ENCODE data around the gene CAT. TPM values are rescaled to one million over a fixed set of nuclear protein-coding genes. Genes with fewer than 3 reads are reported as not detected.

Gene CAT
- total RNA-seq, 2 experiments from 2014 or later = 40.0 to 45.1 TPM

DNA sequence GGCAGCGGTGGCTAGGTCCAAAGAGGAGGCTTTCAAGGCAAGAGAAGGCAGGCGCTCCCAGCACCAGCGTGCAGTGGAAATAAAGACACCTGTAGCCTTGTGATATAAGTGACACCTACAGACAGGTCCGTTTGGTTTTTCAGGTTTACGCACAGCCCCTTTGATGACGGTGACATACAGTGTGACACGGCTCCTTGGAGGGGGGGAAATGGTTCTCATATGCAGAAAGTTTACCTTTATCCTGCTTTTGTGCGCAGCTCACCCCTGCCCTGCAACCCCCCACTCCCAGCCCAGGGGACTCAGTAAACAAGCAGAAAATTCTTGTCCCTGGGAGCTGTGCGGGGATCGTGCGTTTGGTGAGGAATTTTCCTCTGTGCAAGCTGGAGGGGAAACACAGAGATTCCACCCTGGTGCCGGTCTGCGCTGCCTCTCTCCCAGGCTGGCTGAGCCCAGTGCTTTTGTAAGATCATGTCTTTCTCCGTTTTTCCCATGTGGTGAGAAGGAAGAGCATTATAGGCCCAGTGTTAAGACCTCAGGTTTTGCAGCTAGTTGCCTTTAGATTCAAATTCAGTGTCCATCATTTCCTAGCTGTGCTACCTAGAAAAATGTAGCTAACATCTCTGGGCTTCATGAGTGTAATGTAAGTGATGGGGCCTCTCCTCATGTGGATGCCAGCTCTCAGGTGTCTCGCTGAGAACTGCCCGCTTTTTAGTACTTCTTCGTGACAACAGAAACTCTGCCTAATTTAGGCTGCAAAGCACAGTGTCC is 75.1 kb downstream of the CAT start, which contains the start of gene ELF5:
ELF5 (minus strand) TSS at position 113 of the 768 bp plus-strand sequence. CDS start 8,045 bp downstream, outside the sequence.
- no peaks in the 10 kb centered on the region for H3K9me3 Mint-ChIP-seq
- H3K4me3 Mint-ChIP-seq = no peak within 1 kb of the TSS
- H3K27me3 Mint-ChIP-seq = peaks cover 11% of the 10 kb centered on the region
- no peaks in the 10 kb centered on the region for H3K36me3 Mint-ChIP-seq (ENCODE audit: low read depth)
- CTCF ChIA-PET = interaction anchor here (1.4 to 1.5 kb wide), 2 partner anchors 65 to 396 kb away, joined by 3 read pairs; no protein-coding TSS in a partner anchor
- POLR2A ChIA-PET = interaction anchor here (0.6 kb wide), 1 partner anchor 647 kb away, joined by 3 read pairs; no protein-coding TSS in a partner anchor
- H3K4me1 Mint-ChIP-seq = no peaks in the 10 kb centered on the region
- H3K27ac Mint-ChIP-seq = no peak within 1 kb of the TSS
- no peak for DNase-seq

DNA sequence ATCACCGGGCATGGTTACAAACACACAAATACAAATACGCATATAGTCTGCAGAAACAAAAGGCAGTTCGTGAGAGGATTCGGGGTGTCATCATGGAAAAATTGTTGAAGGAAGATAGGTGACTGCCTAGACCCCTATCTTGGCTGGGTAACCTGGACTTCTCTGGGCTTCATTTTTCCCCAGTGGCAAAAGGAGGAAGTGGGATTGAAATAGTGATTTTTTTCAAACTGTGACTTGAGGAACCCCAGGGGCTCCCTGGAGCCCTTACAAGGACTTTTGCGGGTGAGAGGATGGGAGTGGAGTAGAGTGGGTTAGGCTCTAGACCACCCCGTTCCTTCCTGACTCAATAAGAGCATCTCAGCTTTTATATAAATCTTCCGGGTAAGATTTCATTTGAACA is 75.9 kb downstream of the CAT start:
- H3K27ac Mint-ChIP-seq = no peak overlapping the region

GRCh38 chr11:34516247-34517040 is 77.7 kb downstream of the CAT start:
- ChIA-PET POLR2A (no interaction called here), CTCF (no interaction called here)
- Mint-ChIP-seq H3K9me3 (no peaks in the 10 kb centered on the region), H3K27ac (no peak overlapping the region), H3K4me1 (no peaks in the 10 kb centered on the region), H3K27me3 (peaks cover 11% of the 10 kb centered on the region), H3K4me3 (no peak overlapping the region), H3K36me3 (ENCODE audit: low read depth) (no peaks in the 10 kb centered on the region)
- no peak for DNase-seq

More for the DNA sequence above, 75.9 kb downstream of the CAT start:
- POLR2A ChIA-PET = interaction anchor here (0.6 kb wide), 1 partner anchor 648 kb away, joined by 3 read pairs; no protein-coding TSS in a partner anchor
- CTCF ChIA-PET = no interaction called here
- no peaks in the 10 kb centered on the region for H3K36me3 Mint-ChIP-seq (ENCODE audit: low read depth)
- DNase-seq = no peak
- no peaks in the 10 kb centered on the region for H3K4me1 Mint-ChIP-seq
- peaks cover 11% of the 10 kb centered on the region for H3K27me3 Mint-ChIP-seq
- no peaks in the 10 kb centered on the region for H3K9me3 Mint-ChIP-seq
- no peak overlapping the region for H3K4me3 Mint-ChIP-seq

- H3K4me1 Mint-ChIP-seq = no peaks in the 10 kb centered on the region
- no peak overlapping the region for H3K4me3 Mint-ChIP-seq
- ChIA-PET POLR2A (no interaction called here), CTCF (interaction anchor here (0.6 kb wide), 1 partner anchor 1967 kb away, joined by 4 read pairs; no protein-coding TSS in a partner anchor)
- H3K27me3 Mint-ChIP-seq = peaks cover 11% of the 10 kb centered on the region
- H3K9me3 Mint-ChIP-seq = no peaks in the 10 kb centered on the region
- no peaks in the 10 kb centered on the region for H3K36me3 Mint-ChIP-seq (ENCODE audit: low read depth)
- no peak overlapping the region for H3K27ac Mint-ChIP-seq
- no peak for DNase-seq
Observed at GRCh38 chr11:34519595-34520235, 81.0 kb downstream of the CAT start.

DNA sequence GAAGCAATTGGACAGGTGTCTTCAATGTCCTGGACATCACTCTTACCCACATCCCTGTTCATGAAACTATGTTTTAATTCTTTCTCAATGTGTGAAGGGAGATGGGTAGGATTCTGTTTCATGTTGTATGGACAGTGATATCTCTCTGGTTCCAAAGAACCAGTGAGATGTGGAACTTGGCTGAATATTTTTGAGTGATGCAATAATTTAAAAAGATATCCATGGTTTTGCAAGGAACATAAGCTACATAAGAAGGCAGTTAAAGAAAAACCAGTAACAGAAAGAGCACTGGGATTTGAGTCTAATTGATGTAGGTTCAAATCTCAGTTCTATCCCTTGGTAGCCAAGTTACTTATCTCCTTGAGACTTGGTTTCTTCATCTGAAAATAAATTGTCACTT is 82.5 kb downstream of the CAT start:
- no peak overlapping the region for H3K27ac Mint-ChIP-seq
- no peak overlapping the region for H3K4me3 Mint-ChIP-seq
- no peaks in the 10 kb centered on the region for H3K36me3 Mint-ChIP-seq (ENCODE audit: low read depth)
- ChIA-PET POLR2A (no interaction called here), CTCF (no interaction called here)
- no peak for DNase-seq
- H3K27me3 Mint-ChIP-seq = peaks cover 11% of the 10 kb centered on the region
- no peaks in the 10 kb centered on the region for H3K9me3 Mint-ChIP-seq
- no peaks in the 10 kb centered on the region for H3K4me1 Mint-ChIP-seq

Other genes starting within 250 kb of the CAT start
- under 1 TPM; 0.55 to 0.65 TPM for gene ABTB2, start 80.9 kb upstream of the CAT start, total RNA-seq
- gene ELF5, start 74.9 kb downstream of the CAT start, total RNA-seq = not detected
- gene EHF, start 182.2 kb downstream of the CAT start, total RNA-seq = under 1 TPM in 1 of 2 experiments, not detected in 1; 0.47 TPM

Measured in activated CD4-positive, alpha-beta T cell treated with anti-CD3 and anti-CD28 coated beads, Interleukin-2, amount 10 ng/mL, durations not matched to agents 7 days and 5 days (primary cell).